ENCODE results near the gene PORCN. TPM values are rescaled to one million over a fixed set of nuclear protein-coding genes. Genes with fewer than 3 reads are reported as not detected.

PORCN gene
- total RNA-seq, 1 donor from 2014 or later = 9.4 TPM

DNA sequence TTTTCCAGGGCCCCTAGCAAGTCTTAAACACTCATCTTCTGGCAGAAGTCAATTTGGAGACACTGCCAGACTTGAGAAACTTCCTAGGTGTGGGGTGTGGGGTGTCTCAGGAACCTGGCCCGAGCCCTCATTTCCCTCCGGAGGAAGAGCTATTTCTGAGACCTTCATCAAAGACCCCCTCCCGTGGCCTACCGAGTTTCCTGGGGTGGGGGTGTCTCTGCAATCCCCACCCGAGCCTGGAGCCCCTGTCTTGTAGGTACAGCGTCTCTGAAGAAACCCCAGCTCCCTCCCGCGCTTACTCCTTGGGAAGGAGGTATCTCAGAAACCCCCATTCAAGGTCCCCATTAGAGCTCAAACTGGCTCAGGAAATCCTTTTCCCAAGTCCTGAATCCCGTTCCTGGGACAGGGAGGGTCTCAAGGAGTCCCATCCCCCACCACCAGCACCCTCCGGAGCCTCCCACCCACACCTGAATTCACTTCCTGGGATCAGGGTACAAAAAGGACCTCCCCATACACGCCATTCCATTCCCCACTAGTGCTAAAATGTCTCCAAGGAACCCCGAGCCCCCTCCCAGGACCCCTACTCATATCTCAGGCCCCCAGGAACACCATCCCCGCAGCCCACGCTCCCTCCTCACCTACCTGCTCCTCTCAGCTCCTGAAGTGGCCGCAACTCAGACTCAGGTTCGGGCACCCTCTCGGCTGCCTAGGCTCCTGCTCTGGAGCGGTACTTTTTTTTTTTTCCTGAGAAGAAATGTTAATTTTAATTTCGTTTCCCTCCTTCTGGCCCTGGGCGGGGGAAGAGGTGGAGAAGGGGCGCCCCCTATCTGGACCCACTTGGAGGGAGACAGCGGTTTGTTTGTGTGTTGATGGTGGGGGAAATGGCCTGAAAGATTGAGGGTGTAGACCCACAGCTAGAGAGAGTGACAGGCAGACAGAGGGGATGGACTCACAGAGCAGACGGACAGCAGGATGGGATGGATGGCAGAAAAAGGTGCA lies 39.8 kb upstream of the PORCN start:
- H3K27me3 Mint-ChIP-seq (ENCODE audit: unreplicated experiment) = peaks cover 5% of the 10 kb centered on the region
- DNase-seq (ENCODE audit: low spot score) = no peak
- no peaks in the 10 kb centered on the region for H3K9me3 Mint-ChIP-seq (ENCODE audit: unreplicated experiment)
- peak overlapping the region; percentile 61 for H3K27ac Mint-ChIP-seq (ENCODE audit: unreplicated experiment)
- TF ChIP-seq, protein P1, sequence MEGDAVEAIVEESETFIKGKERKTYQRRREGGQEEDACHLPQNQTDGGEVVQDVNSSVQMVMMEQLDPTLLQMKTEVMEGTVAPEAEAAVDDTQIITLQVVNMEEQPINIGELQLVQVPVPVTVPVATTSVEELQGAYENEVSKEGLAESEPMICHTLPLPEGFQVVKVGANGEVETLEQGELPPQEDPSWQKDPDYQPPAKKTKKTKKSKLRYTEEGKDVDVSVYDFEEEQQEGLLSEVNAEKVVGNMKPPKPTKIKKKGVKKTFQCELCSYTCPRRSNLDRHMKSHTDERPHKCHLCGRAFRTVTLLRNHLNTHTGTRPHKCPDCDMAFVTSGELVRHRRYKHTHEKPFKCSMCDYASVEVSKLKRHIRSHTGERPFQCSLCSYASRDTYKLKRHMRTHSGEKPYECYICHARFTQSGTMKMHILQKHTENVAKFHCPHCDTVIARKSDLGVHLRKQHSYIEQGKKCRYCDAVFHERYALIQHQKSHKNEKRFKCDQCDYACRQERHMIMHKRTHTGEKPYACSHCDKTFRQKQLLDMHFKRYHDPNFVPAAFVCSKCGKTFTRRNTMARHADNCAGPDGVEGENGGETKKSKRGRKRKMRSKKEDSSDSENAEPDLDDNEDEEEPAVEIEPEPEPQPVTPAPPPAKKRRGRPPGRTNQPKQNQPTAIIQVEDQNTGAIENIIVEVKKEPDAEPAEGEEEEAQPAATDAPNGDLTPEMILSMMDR (IDR thresholded peaks at IDR 0.05; ENCODE audit: unreplicated experiment) = no peak
- H3K36me3 Mint-ChIP-seq (ENCODE audit: low read depth, unreplicated experiment) = peaks cover 5% of the 10 kb centered on the region
- H3K4me1 Mint-ChIP-seq (ENCODE audit: unreplicated experiment) = peaks cover 31% of the 10 kb centered on the region
- H3K4me3 Mint-ChIP-seq (ENCODE audit: unreplicated experiment) = peak overlapping the region; percentile 88

DNA sequence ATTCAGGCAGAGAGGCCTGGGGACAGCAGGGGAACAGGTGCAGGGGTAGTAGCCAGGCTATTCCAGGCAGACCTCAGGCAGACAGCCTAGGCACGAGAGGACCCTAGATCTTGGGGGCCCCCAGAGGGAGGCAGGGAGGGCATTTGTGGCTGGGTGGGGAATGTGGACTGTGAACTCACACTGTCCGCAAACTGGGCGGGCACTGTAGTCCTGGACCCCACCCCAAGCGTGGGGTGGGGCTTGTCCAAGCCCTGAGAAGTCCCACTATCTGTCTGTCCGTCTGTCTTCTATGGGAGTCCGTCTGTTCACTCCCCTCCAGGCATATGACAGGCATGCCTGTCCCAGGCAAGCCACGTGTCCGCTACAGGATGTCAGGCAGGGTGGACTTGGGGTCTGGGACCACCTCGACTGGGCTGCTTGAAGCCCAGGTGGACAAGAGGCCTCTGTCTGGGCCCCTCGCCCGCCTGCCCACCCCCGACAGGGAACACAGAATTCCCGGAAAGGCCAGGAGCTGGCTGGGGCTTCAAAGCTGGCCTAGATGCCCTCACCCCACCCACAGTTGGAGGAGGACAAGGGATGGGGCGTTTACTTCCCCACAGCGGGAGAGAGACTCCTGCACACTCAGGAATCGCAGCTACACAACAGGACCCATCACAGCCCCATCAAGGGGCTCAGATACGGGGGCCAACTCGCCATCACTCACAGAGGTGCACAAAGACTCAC lies 38.5 kb upstream of the PORCN start, which contains the start of gene SLC38A5:
SLC38A5 (minus strand) TSS at position 151 of the 723 bp plus-strand sequence. CDS start 2,336 bp downstream, outside the sequence.
- Mint-ChIP-seq H3K27me3 (ENCODE audit: unreplicated experiment) (peaks cover 5% of the 10 kb centered on the region), H3K4me3 (ENCODE audit: unreplicated experiment) (peak within 1 kb of the TSS; percentile 88), H3K9me3 (ENCODE audit: unreplicated experiment) (no peaks in the 10 kb centered on the region), H3K27ac (ENCODE audit: unreplicated experiment) (peak within 1 kb of the TSS; percentile 61), H3K36me3 (ENCODE audit: low read depth, unreplicated experiment) (peaks cover 3% of the 10 kb centered on the region), H3K4me1 (ENCODE audit: unreplicated experiment) (peaks cover 32% of the 10 kb centered on the region)
- TF ChIP-seq, protein P1 (IDR thresholded peaks at IDR 0.05; ENCODE audit: unreplicated experiment) = no peak
- DNase-seq (ENCODE audit: low spot score) = no peak

DNA sequence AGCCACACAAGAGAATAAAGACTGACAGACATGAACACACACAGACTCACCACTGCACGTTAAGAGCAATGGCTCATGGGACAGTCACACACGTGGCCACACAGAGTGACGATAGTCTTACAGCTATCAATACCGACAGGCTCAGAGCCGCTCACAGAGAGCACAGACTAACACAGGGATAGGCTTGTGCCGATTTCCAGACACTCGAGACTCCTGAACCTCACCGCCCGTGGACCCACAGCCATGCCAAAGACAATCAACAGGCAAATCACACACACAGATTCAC lies 38.0 kb upstream of the PORCN start:
- Mint-ChIP-seq H3K4me3 (ENCODE audit: unreplicated experiment) (no peak overlapping the region), H3K27ac (ENCODE audit: unreplicated experiment) (no peak overlapping the region), H3K36me3 (ENCODE audit: low read depth, unreplicated experiment) (no peaks in the 10 kb centered on the region), H3K27me3 (ENCODE audit: unreplicated experiment) (peaks cover 5% of the 10 kb centered on the region), H3K4me1 (ENCODE audit: unreplicated experiment) (peaks cover 31% of the 10 kb centered on the region), H3K9me3 (ENCODE audit: unreplicated experiment) (no peaks in the 10 kb centered on the region)
- TF ChIP-seq, protein P1 (IDR thresholded peaks at IDR 0.05; ENCODE audit: unreplicated experiment) = no peak
- no peak for DNase-seq (ENCODE audit: low spot score)

DNA sequence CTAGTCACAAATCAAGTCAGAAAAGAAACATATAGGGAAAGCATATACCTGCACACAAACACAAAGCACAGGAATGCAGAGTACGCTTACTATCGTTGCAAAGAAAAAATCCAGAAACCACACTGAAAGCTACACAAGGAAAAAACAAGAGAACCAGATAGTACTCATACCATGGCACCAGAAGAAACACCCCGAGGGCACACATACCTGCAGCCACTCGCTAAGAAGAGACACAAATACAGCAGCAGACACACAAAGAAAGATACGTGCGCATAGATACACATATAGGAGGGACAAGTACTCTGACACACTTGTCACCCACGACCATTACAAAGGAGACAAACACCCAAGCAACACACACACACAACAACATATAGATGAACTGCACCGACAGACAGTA lies 37.3 kb upstream of the PORCN start:
- peaks cover 34% of the 10 kb centered on the region for H3K4me1 Mint-ChIP-seq (ENCODE audit: unreplicated experiment)
- peaks cover 5% of the 10 kb centered on the region for H3K27me3 Mint-ChIP-seq (ENCODE audit: unreplicated experiment)
- no peaks in the 10 kb centered on the region for H3K9me3 Mint-ChIP-seq (ENCODE audit: unreplicated experiment)
- DNase-seq (ENCODE audit: low spot score) = no peak
- TF ChIP-seq, protein P1 (IDR thresholded peaks at IDR 0.05; ENCODE audit: unreplicated experiment) = no peak
- H3K27ac Mint-ChIP-seq (ENCODE audit: unreplicated experiment) = peak overlapping the region; percentile 61
- peak overlapping the region; percentile 51 for H3K4me3 Mint-ChIP-seq (ENCODE audit: unreplicated experiment)
- no peaks in the 10 kb centered on the region for H3K36me3 Mint-ChIP-seq (ENCODE audit: low read depth, unreplicated experiment)
